A673 (cell line): ENCODE data around the gene NECTIN3.

ENCODE experiments used
- EZH2 ChIP-seq: fragments of 200-600 bp; sonication (generic); IDR thresholded peaks from 2 replicates; pipeline ENCODE4 v1.6.1; 2017; ENCODE audit warnings: borderline replicate concordance, low read depth, mild to moderate bottlenecking, mixed read lengths, antibody characterized with exemption, low read length; ENCODE audit not compliant: poor library complexity, severe bottlenecking
- TF ChIP-seq, protein P1 (sequence below): fragments of 300-800, 200-600 bp; sonication (generic); conservative IDR thresholded peaks from 2 replicates; pipeline ENCODE4 v1.5.1; 2017; ENCODE audit warnings: low read depth, mild to moderate bottlenecking, antibody characterized with exemption, low read length, moderate library complexity, mixed read lengths

DNA sequence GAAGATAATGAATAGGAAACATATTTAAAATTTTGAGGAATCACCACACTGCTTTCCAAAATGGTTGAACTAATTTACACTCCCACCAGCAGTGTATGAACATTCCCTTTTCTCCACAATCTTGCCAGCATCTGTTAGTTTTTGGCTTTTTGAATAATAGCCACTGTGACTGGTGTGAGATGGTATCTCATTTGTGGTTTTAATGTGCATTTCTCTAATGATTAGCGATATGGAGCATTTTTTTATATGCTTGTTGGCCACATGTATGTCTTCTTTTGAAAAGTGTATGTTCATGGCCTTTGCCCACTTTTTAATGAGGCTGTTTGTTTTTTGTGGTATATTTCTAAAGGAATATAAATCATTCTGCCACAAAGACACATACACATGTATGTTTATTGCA is 166.3 kb downstream of the NECTIN3 start:
- TF ChIP-seq, protein P1, sequence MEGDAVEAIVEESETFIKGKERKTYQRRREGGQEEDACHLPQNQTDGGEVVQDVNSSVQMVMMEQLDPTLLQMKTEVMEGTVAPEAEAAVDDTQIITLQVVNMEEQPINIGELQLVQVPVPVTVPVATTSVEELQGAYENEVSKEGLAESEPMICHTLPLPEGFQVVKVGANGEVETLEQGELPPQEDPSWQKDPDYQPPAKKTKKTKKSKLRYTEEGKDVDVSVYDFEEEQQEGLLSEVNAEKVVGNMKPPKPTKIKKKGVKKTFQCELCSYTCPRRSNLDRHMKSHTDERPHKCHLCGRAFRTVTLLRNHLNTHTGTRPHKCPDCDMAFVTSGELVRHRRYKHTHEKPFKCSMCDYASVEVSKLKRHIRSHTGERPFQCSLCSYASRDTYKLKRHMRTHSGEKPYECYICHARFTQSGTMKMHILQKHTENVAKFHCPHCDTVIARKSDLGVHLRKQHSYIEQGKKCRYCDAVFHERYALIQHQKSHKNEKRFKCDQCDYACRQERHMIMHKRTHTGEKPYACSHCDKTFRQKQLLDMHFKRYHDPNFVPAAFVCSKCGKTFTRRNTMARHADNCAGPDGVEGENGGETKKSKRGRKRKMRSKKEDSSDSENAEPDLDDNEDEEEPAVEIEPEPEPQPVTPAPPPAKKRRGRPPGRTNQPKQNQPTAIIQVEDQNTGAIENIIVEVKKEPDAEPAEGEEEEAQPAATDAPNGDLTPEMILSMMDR = no peak
- no peak for TF ChIP-seq EZH2
